NOMO-1 treated with dmso at 0.1 percent for 144 hours (cell line): ENCODE data around the gene TK1.
"Not testable (repeated sequence)": the region's sequence is repeated elsewhere in the genome, so short reads cannot be mapped to it uniquely, and the experiment has no call there.

ENCODE experiments used
- DNase-seq: peaks from one replicate; lab custom pipeline; 2025; ENCODE audit not compliant: unreplicated experiment; lab: John Stamatoyannopoulos, UW

Gene TK1, protein sequence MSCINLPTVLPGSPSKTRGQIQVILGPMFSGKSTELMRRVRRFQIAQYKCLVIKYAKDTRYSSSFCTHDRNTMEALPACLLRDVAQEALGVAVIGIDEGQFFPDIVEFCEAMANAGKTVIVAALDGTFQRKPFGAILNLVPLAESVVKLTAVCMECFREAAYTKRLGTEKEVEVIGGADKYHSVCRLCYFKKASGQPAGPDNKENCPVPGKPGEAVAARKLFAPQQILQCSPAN

DNA sequence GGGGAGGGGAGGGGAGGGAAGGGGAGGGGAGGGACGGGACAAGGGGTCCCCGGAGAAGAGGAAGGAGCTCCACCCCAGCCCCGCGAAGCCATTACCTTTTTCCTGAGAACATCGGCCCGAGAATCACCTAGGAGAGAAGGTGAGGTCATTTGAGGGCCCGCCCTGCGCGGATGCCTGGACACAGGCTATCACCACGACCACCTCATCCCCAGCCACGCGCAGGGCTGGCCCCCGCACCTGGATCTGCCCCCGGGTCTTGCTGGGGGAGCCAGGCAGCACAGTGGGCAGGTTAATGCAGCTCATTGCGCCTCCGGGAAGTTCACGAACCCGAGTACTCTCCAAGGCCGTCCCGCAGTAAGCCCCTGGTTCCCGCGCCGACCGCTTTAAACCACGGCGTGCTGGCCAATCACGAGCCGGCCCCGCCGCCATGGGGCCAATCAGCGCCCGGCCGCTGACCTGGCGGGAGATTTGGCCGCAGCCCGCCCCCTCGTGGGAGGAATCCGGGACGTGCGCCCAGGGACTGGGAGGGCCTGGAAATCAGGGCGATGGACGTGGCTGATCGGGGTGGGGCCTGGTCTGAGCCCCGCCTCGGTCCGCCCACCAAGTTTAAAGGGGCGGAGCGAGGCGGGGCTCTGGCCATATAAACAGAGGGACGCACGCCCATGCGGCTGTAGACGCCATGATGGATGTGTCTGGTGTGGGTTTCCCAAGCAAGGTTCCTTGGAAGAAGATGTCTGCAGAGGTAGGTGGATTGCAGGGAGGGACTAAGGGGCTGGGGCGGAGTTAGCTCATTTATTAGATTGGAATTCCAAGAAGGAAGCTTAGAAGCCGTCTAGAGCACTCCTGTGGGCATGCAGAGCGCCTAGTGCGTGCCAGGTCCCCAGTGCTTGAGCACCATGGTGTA lies at the start of gene TK1, which contains the start of gene AFMID:
Gene TK1 (minus strand): TSS at position 361 of the 904 bp plus-strand sequence. CDS start 58 bp downstream, at position 303.
Gene AFMID (plus strand): TSS at position 671 of the 904 bp plus-strand sequence. CDS start 9 bp downstream, at position 680.
- peak; percentile 97 for DNase-seq

DNA sequence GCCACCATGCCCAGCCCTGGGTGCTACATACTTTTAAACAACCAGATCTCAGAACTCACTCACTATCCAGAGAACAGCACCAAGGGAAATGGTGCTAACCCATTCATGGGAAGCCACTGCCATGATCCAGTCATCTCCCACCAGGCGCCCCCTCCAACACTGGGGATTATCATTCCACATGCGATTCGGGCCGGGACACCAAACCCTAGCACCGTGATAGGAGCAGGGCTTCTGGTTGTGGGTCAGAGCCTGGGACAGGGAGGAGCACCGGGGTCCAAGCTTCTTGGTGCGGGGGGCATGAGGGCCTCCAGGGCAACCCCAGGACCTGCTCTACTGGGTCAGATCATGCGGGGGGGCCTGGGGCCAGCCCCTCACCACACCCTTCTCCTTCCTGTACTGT lies 49.0 kb upstream of the TK1 start:
- no peak for DNase-seq

DNA sequence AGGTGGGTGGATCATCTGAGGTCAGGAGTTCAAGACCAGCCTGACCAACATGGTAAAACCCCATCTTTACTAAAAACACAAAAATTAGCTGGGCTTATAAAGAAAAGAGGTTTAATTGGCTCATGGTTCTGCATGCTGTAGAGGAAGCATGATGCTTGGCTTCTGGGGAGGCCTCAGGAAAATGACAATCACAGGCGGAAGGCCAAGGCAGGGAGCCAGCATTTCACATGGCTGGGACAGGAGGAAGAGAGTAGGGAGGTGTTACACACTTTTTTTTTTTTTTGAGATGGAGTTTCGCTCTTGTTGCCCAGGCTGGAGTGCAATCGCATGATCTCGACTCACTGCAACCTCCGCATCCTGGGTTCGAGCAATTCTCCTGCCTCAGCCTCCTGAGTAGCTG lies 48.2 kb upstream of the TK1 start:
- DNase-seq = not testable (repeated sequence)

DNA sequence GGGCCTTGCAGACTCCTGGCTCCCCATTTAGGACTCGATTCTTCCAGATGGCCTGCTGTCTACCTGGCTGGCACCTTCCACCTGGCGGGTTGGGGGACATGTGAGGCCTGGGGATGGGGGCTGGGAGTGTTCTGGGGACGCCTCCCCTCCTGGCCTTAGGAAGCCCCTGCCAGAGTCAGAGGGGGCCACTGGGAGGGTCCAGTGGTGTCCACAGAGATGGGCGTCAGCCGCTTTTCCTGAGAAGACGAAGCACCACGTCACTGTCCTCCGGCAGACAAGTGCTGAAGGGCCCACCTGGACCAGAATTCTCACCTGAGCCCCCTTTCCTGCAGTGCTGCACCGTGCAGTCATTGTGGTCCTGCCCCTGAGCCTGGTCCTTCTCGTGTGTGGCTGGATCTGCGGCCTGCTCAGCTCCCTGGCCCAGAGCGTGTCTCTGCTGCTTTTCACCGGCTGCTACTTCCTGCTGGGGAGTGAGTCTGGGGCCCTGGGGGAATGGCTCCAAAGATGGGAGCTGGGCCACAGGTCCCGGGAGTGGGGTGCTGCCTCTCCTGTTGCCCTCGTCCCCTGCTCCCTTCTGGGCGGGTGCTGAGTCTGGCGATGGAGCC lies 47.5 kb upstream of the TK1 start:
- DNase-seq = no peak

DNA sequence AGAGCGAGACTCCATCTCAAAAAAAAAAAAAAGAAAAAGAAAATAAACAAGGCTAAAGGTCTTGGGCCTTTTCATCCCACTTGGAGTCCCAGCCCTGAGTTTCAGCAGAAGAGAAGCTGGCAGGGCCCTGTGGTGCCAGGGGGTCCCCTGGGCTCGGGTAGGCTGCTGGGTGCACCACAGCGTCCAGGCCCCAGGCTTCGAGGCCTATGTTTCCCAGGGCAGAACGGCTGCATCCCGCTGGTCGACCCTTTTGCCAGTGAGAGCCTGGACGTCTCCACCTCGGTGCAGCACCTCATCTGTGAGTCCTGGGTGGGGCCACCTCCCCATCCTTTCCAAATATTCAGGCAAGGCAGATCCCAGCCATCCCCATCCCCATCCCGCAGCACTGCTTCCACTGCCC lies 46.8 kb upstream of the TK1 start:
- no peak for DNase-seq

DNA sequence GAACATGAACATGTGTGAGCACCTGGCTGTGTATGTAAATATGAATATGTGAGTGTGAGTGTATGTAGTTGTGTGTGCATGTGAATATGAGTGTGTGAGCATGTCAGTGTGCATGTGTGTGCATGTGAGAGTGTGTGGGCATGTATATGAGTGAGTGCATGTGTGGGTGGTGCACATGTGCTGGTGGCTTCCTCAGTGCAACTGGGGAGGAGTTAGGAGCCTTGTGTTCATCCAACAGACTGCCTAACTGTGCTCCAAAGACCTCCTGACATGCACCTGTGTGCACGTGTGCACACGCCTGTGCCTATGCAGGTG lies 46.0 kb upstream of the TK1 start:
- DNase-seq = no peak

DNA sequence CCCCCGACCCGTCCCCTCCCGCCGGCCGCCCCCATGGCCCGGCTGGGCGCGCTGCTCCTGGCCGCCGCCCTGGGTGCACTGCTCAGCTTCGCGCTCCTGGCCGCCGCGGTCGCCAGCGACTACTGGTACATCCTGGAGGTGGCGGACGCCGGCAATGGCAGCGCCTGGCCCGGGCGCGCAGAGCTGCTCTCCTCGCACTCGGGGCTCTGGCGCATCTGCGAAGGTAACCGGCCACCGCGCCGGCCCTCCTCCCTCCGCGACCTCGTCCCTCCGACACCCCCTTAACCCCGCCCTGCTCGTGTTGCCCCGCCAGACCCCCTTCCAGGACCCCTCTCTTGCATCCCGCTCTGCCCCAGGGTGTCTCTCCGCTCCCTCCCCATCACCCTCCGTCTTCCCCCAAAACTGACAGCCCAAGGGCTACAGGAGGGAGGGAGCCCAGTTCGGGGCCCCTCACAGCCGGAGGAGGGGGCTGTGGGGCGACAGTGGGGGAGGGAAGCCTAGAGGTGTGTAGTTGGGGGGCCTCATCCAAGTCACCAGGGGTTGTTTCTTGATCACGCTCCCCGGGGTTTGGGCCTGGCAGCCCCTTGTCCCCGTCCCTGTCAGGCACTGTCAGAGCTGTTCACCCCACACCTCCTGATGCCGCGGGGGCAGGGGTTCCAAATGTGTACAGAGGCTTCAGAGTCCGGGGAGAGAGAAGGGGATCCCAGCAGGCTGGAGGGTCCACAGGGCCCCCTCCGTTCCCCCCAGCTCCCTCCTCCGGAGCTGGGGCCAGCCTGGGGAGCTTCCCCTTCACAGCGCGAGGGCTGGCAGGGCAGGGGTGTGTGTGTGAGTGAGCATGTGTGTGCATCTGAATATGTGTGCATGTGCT lies 45.4 kb upstream of the TK1 start:
- DNase-seq = no peak

DNA sequence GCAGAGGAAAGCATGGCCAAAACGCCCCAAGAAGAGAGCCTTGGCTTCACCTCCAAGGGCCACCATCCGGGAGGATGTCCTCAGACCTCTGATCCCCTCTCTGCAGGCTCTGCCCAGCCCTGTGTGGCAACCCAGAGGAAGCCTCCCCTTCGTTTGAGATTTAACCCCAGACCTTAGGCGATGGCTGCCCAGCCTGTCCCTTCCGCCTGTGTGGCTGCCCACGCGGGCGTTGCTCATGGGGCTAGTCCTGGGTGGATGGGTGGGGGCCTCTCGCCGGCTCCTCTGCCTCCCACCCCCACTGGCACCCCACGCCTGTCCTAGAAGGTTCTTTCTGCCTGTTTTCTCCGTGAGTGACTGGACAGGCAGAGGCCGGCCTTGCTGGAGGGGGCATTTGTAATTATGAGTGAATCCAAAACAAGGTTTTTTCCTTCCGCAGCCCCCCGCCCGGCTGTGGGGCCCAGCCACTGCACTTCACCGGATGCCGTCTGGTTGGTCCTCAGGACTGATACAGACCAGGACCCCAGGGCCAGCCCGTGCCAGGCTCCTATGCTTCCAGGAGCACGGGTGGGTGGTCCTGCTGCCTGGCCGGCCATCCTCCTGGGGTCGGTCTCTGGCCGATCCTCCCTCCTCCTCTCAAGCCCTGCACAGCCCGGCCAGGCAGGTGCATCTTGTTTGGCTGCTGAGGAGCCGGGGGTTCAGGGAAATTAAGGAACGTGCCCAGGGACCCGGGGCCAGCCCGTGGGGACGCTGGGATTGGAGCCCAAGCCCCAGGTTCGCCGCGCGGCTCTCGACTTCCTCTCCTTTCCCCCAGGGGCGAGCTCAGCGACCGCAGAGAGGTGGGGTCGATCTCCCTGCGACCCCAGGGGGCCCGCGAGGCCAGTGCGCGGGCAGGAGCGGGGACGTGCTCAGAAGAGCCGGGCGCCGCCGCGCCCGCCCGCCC lies 44.4 kb upstream of the TK1 start, which contains the start of gene TMEM235:
Gene TMEM235 (plus strand): TSS at position 636 of the 940 bp plus-strand sequence. CDS start 393 bp downstream, outside the sequence.
- no peak for DNase-seq

DNA sequence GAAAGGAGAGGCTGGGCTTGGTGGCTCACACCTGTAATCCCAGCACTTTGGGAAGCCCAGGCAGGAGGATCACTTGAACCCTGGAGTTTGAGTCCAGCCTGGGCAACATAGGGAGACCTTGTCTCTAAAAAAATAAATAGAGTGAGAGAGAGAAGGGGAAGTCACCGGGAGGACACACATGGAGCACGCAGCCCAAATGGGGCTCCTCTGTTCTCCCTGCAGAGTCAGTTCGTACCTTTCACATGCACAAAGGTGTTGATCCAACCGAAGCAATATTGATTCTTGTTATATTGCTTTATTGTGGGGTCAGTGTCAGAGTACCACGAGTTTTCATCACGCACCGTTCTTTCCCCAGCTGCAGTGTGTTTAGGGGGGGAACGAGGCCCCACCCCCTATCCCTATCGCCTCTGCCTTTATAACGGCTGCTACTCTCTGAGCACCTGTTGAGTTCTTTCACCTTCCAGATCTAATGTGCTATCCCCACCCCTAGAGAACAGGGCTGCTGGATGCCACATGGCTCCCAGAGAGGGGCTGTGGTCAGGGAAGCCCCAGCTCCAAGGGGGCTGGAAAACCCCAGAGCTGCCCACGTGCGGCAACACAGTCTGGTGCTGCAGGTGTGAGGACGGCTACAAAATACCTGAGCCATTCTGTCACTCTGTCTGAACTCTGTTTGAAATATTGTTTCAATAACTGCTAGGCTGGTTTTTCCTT lies 43.6 kb upstream of the TK1 start:
- DNase-seq = no peak

DNA sequence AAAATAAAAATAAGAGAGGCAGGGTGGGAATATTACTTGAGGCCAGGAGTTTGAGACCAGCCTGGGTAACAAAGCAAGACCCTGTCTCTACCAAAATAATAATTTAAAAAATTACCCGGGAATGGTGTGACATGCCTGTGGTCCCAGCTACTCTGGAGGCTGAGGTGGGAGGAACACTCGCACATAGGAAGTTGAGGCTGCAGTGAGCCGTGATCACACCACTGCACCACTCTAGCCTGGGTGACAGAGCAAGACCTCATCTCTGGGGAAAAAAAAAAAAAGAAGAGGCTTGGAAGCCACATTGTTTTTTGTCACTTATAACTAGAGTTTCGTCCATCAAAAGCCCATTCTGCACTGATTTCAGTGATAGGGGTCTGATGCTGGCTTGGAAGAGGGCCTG lies 41.3 kb upstream of the TK1 start:
- no peak for DNase-seq

DNA sequence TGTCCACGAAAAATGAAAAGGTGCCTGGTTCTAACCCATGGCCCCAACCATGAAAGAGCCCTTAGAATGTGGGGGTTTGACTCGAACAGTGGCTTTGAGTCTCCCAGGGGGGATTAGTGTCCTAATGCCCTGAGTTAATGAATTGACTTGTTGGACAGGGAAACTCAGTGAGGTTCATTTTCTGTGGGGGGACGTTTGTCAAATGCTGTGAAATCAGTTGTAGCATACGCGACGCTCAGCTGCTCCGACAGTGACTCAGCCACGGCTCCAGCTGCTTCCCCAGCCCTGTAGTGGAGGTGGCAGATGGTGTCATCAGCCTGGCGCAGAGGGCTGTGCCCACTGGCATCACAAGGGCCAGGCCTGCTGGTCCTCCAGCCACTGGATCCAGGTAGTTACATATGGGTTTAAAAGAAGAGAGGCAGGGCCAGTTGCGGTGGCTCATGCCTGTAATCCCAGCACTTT lies 40.6 kb upstream of the TK1 start:
- DNase-seq = no peak

DNA sequence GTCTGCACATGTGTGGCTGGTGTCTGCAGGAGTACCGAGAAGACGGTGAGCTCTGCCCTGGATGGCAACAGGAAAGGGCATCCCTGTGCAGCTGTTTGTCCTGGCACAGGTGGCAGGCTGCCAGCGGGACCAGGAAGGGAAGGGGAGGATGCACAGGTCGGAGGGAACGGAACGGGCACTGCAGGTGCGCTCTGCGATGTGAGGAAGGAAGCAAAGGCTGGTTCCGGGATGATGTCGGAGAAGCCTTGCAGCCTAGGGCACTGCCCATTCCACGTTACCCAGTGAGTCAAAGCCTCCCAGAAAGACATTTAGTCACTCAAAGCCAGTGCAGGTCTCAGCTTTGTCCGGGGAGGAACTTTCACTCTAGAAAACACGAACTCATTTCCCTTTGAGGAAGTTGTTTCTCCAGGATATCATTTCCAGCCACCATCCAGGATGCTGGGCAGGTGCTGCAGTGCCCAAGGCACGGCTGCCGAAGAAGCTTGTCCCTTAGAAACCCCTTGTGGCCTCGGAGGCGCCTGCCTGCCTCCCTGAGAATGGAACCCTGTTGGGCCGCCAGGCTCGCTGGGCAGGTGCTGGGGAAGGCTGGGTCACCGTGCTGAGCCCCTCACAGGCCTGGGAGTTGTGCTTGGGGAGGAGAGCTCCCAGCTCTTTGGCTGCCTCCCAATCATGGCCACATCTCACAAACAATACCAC lies 40.1 kb upstream of the TK1 start:
- DNase-seq = no peak

DNA sequence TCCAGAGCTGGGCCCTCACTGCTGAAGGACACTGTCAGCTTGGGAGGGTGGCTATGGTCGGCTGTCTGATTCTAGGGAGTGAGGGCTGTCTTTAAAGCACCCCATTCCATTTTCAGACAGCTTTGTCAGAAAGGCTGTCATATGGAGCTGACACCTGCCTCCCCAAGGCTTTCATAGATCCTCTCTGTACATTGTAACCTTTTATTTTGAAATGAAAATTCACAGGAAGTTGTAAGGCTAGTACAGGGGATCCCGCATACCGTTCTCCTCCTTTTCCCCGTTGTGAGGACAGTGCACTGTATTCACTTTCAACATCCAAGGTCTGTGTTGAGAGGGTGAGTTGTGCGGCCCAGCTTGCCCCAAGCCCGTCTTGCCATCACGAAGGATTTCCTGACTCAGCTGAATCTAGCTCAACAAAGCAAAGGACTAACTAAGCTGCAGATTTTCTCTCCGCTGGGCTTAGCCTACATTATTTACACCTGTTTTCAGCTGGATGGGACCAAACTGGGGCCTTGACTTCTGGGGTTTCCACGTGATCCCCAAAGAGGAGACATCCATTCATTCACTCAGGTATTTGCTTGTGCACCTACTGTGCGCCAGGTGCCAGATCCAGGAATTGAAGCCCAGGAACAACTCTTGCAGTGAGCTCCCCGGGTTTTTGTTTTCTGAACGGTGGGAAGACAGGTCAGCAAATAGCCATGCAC lies 39.4 kb upstream of the TK1 start:
- no peak for DNase-seq

DNA sequence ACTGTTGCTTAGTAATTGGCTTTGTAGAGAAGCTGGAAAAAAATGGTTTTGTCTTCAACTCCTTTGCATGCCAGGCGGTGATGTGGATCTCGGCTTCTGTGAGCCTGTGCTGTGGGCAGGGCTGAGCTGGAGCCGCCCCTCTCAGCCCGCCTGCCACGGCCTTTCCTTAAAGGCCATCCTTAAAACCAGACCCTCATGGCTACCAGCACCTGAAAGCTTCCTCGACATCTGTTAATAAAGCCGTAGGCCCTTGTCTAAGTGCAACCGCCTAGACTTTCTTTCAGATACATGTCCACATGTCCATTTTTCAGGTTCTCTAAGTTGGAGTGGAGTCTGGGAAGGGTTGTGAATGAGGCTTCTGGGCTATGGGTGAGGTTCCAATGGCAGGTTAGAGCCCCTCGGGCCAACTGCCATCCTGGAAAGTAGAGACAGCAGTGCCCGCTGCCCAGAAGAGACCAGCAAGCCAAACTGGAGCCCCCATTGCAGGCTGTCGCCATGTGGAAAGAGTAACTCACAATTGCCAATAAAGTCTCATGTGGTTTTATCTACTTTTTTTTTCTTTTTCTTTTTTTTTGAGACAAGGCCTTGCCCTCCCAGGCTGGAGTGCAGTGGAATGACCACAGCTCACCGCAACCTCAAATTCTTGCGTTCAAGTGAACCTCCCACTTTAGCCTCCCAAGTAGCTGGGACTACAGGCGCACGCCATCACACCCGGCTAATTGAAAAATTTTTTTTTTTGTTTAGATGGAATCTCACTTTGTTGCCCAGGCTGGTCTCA lies 38.4 kb upstream of the TK1 start:
- DNase-seq = no peak

DNA sequence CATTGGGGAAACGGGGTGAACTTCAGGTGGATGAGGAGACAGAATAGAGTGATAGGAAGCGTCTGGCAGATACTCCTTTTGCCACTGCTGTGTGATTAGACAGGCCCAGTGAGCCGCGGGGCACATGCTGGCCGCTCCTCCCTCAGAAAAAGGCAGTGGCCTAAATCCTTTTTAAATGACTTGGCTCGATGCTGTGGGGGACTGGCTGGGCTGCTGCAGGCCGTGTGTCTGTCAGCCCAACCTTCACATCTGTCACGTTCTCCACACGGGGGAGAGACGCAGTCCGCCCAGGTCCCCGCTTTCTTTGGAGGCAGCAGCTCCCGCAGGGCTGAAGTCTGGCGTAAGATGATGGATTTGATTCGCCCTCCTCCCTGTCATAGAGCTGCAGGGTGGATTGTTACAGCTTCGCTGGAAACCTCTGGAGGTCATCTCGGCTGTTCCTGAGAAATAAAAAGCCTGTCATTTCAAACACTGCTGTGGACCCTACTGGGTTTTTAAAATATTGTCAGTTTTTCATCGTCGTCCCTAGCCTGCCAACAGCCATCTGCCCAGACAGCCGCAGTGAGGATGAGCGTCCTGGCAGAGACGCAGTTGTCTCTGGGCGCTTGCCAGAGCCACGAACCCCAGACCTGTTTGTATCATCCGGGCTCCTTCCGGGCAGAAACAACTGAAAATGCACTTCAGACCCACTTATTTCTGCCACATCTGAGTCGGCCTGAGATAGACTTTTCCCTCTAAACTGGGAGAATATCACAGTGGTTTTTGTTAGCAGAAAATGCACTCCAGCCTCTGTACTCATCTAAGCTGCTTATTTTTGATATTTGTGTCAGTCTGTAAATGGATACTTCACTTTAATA lies 37.6 kb upstream of the TK1 start:
- DNase-seq = no peak

DNA sequence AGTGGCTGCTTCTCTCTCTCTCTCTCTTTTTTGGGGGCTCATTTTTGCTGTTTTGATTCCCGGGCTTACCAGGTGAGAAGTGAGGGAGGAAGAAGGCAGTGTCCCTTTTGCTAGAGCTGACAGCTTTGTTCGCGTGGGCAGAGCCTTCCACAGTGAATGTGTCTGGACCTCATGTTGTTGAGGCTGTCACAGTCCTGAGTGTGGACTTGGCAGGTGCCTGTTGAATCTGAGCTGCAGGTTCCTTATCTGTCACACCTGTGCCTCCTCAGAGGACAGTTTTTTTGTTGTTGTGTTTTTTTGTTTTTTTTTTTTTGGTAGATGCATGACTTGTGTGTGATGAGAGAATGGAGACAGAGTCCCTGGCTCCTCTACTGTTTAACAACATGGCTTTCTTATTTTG lies 36.9 kb upstream of the TK1 start:
- no peak for DNase-seq
